ENCODE measurements around the gene PRKAR1B.

The PRKAR1B gene

GRCh38 chr7:585873-586272 is 141.2 kb downstream of the PRKAR1B start:
- peaks cover 12% of the 10 kb centered on the region for H3K36me3 ChIP-seq (ENCODE audit: control insufficient read depth, insufficient read depth, low read length)
- no peak for DNase-seq (ENCODE audit: extremely low read depth, insufficient read length)

GRCh38 chr7:585229-585711 is 141.8 kb downstream of the PRKAR1B start:
- H3K27me3 ChIP-seq (replicated peaks; ENCODE audit: control insufficient read depth, insufficient read depth, low read length): no peaks in the 10 kb centered on the region
- DNase-seq (ENCODE audit: extremely low read depth, insufficient read length): no peak
- no peak overlapping the region for H3K4me3 ChIP-seq (replicated peaks; ENCODE audit: low read depth, low read length)
- H3K36me3 ChIP-seq (ENCODE audit: control insufficient read depth, insufficient read depth, low read length): peaks cover 12% of the 10 kb centered on the region
- TF ChIP-seq CTCF (IDR thresholded peaks at IDR 0.05; ENCODE audit: insufficient read depth, low read length, poor library complexity, severe bottlenecking): no peak

More at GRCh38 chr7:585873-586272, 141.2 kb downstream of the PRKAR1B start:
- Histone ChIP-seq H3K4me3 (replicated peaks; ENCODE audit: low read depth, low read length) (no peak overlapping the region), H3K27me3 (replicated peaks; ENCODE audit: control insufficient read depth, insufficient read depth, low read length) (no peaks in the 10 kb centered on the region)
- no peak for TF ChIP-seq CTCF (IDR thresholded peaks at IDR 0.05; ENCODE audit: insufficient read depth, low read length, poor library complexity, severe bottlenecking)

GRCh38 chr7:584820-585219 is 142.3 kb downstream of the PRKAR1B start:
- Histone ChIP-seq H3K27me3 (replicated peaks; ENCODE audit: control insufficient read depth, insufficient read depth, low read length) (no peaks in the 10 kb centered on the region), H3K4me3 (replicated peaks; ENCODE audit: low read depth, low read length) (no peak overlapping the region), H3K36me3 (ENCODE audit: control insufficient read depth, insufficient read depth, low read length) (peaks cover 12% of the 10 kb centered on the region)
- no peak for TF ChIP-seq CTCF (IDR thresholded peaks at IDR 0.05; ENCODE audit: insufficient read depth, low read length, poor library complexity, severe bottlenecking)
- no peak for DNase-seq (ENCODE audit: extremely low read depth, insufficient read length)

GRCh38 chr7:584122-584465 is 143.0 kb downstream of the PRKAR1B start:
- H3K36me3 ChIP-seq (ENCODE audit: control insufficient read depth, insufficient read depth, low read length): peaks cover 10% of the 10 kb centered on the region
- H3K27me3 ChIP-seq (replicated peaks; ENCODE audit: control insufficient read depth, insufficient read depth, low read length): no peaks in the 10 kb centered on the region
- DNase-seq (ENCODE audit: extremely low read depth, insufficient read length): no peak
- TF ChIP-seq CTCF (IDR thresholded peaks at IDR 0.05; ENCODE audit: insufficient read depth, low read length, poor library complexity, severe bottlenecking): no peak
- no peak overlapping the region for H3K4me3 ChIP-seq (replicated peaks; ENCODE audit: low read depth, low read length)

GRCh38 chr7:583410-584121 is 143.5 kb downstream of the PRKAR1B start:
- H3K4me3 ChIP-seq (replicated peaks; ENCODE audit: low read depth, low read length): no peak overlapping the region
- no peak for TF ChIP-seq CTCF (IDR thresholded peaks at IDR 0.05; ENCODE audit: insufficient read depth, low read length, poor library complexity, severe bottlenecking)
- no peak for DNase-seq (ENCODE audit: extremely low read depth, insufficient read length)
- H3K27me3 ChIP-seq (replicated peaks; ENCODE audit: control insufficient read depth, insufficient read depth, low read length): no peaks in the 10 kb centered on the region
- H3K36me3 ChIP-seq (ENCODE audit: control insufficient read depth, insufficient read depth, low read length): peaks cover 10% of the 10 kb centered on the region
